HEK293 (cell line): ENCODE results near the gene MYO1E.
"Not testable (repeated sequence)": the region's sequence is repeated elsewhere in the genome, so short reads cannot be mapped to it uniquely, and the experiment has no call there.

ENCODE experiments used
- CTCF ChIP-seq: fragments of 450-650 bp; formaldehyde crosslinking; IDR thresholded peaks from 2 replicates; pipeline ENCODE4 v1.5.1; 2016; ENCODE audit warnings: missing biosample characterization, missing genetic modification characterization
- KLF17 ChIP-seq: fragments of 450-650 bp; formaldehyde crosslinking; IDR thresholded peaks from 2 replicates; pipeline ENCODE4 v1.5.1; 2016; ENCODE audit warnings: missing biosample characterization, missing genetic modification characterization
- ZNF639 ChIP-seq: fragments of 450-650 bp; formaldehyde crosslinking; IDR thresholded peaks from 2 replicates; pipeline ENCODE4 v1.5.1; 2016; ENCODE audit warnings: missing biosample characterization, missing genetic modification characterization
- ZNF768 ChIP-seq: fragments of 450-650 bp; formaldehyde crosslinking; IDR thresholded peaks from 2 replicates; pipeline ENCODE4 v1.5.1; 2018; ENCODE audit warnings: missing biosample characterization, mild to moderate bottlenecking, missing genetic modification characterization

- TF ChIP-seq CTCF; KLF17 (tag by site-specific recombination); ZNF639 (tag by site-specific recombination); ZNF768 (tag by site-specific recombination): not testable (repeated sequence)
Measured at GRCh38 chr15:59336725-59337124, 35.9 kb downstream of the MYO1E start.
